ENCODE data around the gene PVALB. TPM values are rescaled to one million over a fixed set of nuclear protein-coding genes. Genes with fewer than 3 reads are reported as not detected.
A peak's percentile ranks its signal among the peaks of the same experiment; 100 is the strongest.
"Not testable (repeated sequence)": the region's sequence is repeated elsewhere in the genome, so short reads cannot be mapped to it uniquely, and the experiment has no call there.

PVALB gene
- total RNA-seq, 8 experiments from 2014 or later: 0.76 to 1.7 (median 0.87) TPM; not detected in 4

- H3K4me1 ChIP-seq (replicated peaks in 1 of 2): no peaks in the 10 kb centered on the region
- in situ Hi-C loops (cut with MboI; ENCODE audit: low pct_unique_long_range_greater_than_20kb in 2 of 9, low sequenced_read_pairs in 9 of 9, unreplicated experiment in 9 of 9): loop anchor here in 2 of 9 experiments (25.0 kb wide), 1 partner anchor 220 kb away; the partner anchor contains the start of gene EIF3D (in 2 of the 2)
- no peak overlapping the region for H3K27ac ChIP-seq
- ATAC-seq (replicated peaks in 6 of 8): peak in 5 of 8 experiments; percentile 5 to 20 (median 15)
- WGBS, 10 experiments: 39 to 90% (median 80%) methylated on average over 1 to 19 of the region's 28 CpGs; no CpG with 5 or more reads in 3 of the 10 experiments
- no peak overlapping the region for H3K4me3 ChIP-seq
Observed at GRCh38 chr22:36756746-36757655, 59.8 kb downstream of the PVALB start.

GRCh38 chr22:36756031-36756430 is 60.8 kb downstream of the PVALB start:
- in situ Hi-C loops (cut with MboI; ENCODE audit: low pct_unique_long_range_greater_than_20kb in 2 of 9, low sequenced_read_pairs in 9 of 9, unreplicated experiment in 9 of 9): loop anchor here in 2 of 9 experiments (25.0 kb wide), 1 partner anchor 219 kb away; the partner anchor contains the start of gene EIF3D (in 2 of the 2)
- H3K27ac ChIP-seq: no peak overlapping the region
- H3K4me1 ChIP-seq (replicated peaks in 1 of 2): no peaks in the 10 kb centered on the region

GRCh38 chr22:36755316-36755715 is 61.5 kb downstream of the PVALB start:
- H3K27ac ChIP-seq: no peak overlapping the region
- ATAC-seq (replicated peaks in 6 of 8): no peak
- 33 to 100% (median 73%) methylated on average over 1 to 6 of the region's 6 CpGs; no CpG with 5 or more reads in 1 of the 10 experiments for WGBS, 10 experiments
- no peaks in the 10 kb centered on the region for H3K4me1 ChIP-seq (replicated peaks in 1 of 2)
- no peak overlapping the region for H3K4me3 ChIP-seq
- in situ Hi-C loops (cut with MboI; ENCODE audit: low pct_unique_long_range_greater_than_20kb in 2 of 9, low sequenced_read_pairs in 9 of 9, unreplicated experiment in 9 of 9): loop anchor here in 2 of 9 experiments (25.0 kb wide), 1 partner anchor 218 kb away; the partner anchor contains the start of gene EIF3D (in 2 of the 2)

More at GRCh38 chr22:36756031-36756430, 60.8 kb downstream of the PVALB start:
- no peak for ATAC-seq (replicated peaks in 6 of 8)
- WGBS, 10 experiments: no CpG with 5 or more reads among the region's 7 CpGs
- no peak overlapping the region for H3K4me3 ChIP-seq

GRCh38 chr22:36754881-36755280 is 62.0 kb downstream of the PVALB start:
- in situ Hi-C loops (cut with MboI; ENCODE audit: low pct_unique_long_range_greater_than_20kb in 2 of 9, low sequenced_read_pairs in 9 of 9, unreplicated experiment in 9 of 9): loop anchor here in 2 of 9 experiments (25.0 kb wide), 1 partner anchor 218 kb away; the partner anchor contains the start of gene EIF3D (in 2 of the 2)
- not testable (repeated sequence) for ATAC-seq (replicated peaks in 6 of 8); H3K27ac ChIP-seq; H3K4me1 ChIP-seq (replicated peaks in 1 of 2); H3K4me3 ChIP-seq
- 60 to 100% (median 94%) methylated on average over 1 to 6 of the region's 9 CpGs; no CpG with 5 or more reads in 3 of the 10 experiments for WGBS, 10 experiments

- ATAC-seq (replicated peaks in 6 of 8): no peak
- in situ Hi-C loops (cut with MboI; ENCODE audit: low pct_unique_long_range_greater_than_20kb in 2 of 9, low sequenced_read_pairs in 9 of 9, unreplicated experiment in 9 of 9): loop anchor here in 2 of 9 experiments (25.0 kb wide), 1 partner anchor 217 kb away; the partner anchor contains the start of gene EIF3D (in 2 of the 2)
- WGBS, 10 experiments: 40 to 100% (median 69%) methylated on average over 1 to 7 of the region's 12 CpGs; no CpG with 5 or more reads in 5 of the 10 experiments
- Histone ChIP-seq H3K4me1 (replicated peaks in 1 of 2) (no peaks in the 10 kb centered on the region), H3K27ac (no peak overlapping the region), H3K4me3 (no peak overlapping the region)
Observed at GRCh38 chr22:36753916-36754315, 62.9 kb downstream of the PVALB start.

- WGBS, 10 experiments: 0 to 50% (median 20%) methylated on average over 1 to 4 of the region's 4 CpGs; no CpG with 5 or more reads in 3 of the 10 experiments
- no peak for ATAC-seq (replicated peaks in 6 of 8)
- Histone ChIP-seq H3K4me1 (replicated peaks in 1 of 2) (no peaks in the 10 kb centered on the region), H3K27ac (no peak overlapping the region), H3K4me3 (no peak overlapping the region)
- in situ Hi-C loops (cut with MboI; ENCODE audit: low pct_unique_long_range_greater_than_20kb in 2 of 9, low sequenced_read_pairs in 9 of 9, unreplicated experiment in 9 of 9): loop anchor here in 2 of 9 experiments (25.0 kb wide), 1 partner anchor 216 kb away; the partner anchor contains the start of gene EIF3D (in 2 of the 2)
Observed at GRCh38 chr22:36753120-36753802, 63.6 kb downstream of the PVALB start.

Other genes starting within 250 kb of the PVALB start
- gene CACNG2, start 113.3 kb downstream of the PVALB start, total RNA-seq: 1 to 10 TPM in 2 of 8 experiments, under 1 TPM in 5, not detected in 1; 0.09 to 3.5 (median 0.54) TPM
- 100 to 1,000 TPM in 1 of 8 experiments, 10 to 100 TPM in 7; 21.1 to 100 (median 55.7) TPM for gene IFT27, start 40.9 kb downstream of the PVALB start, total RNA-seq
- under 1 TPM in 3 of 8 experiments, not detected in 5; 0.05 to 0.81 (median 0.21) TPM for gene NCF4, start 44.0 kb upstream of the PVALB start, total RNA-seq
- gene CSF2RB, start 96.6 kb upstream of the PVALB start, total RNA-seq: under 1 TPM in 5 of 8 experiments, not detected in 3; 0.08 to 0.38 (median 0.10) TPM
- gene TST, start 202.4 kb upstream of the PVALB start, total RNA-seq: 10 to 100 TPM in 4 of 8 experiments, 1 to 10 TPM in 4; 5.5 to 49.5 (median 10.3) TPM
- gene MPST, start 202.7 kb upstream of the PVALB start, total RNA-seq: 10 to 100 TPM; 18.3 to 43.2 (median 22.7) TPM
- gene KCTD17, start 234.7 kb upstream of the PVALB start, total RNA-seq: 10 to 100 TPM; 13.9 to 62.2 (median 26.5) TPM